ENCODE results near the gene MYADM.
A peak's percentile ranks its signal among the peaks of the same experiment; 100 is the strongest.

Gene MYADM

GRCh38 chr19:53885036-53885435 is 17.4 kb downstream of the MYADM start:
- no peak for DNase-seq (ENCODE audit: low spot score)

- no peak for DNase-seq (ENCODE audit: low spot score)
Observed at GRCh38 chr19:53892301-53892980, 24.8 kb downstream of the MYADM start.

- DNase-seq (ENCODE audit: low spot score), result no peak
Observed at GRCh38 chr19:53892981-53893325, 25.3 kb downstream of the MYADM start.

GRCh38 chr19:53894707-53895106 is 27.0 kb downstream of the MYADM start:
- DNase-seq (ENCODE audit: low spot score), result no peak

GRCh38 chr19:53896682-53897081 is 29.0 kb downstream of the MYADM start:
- DNase-seq (ENCODE audit: low spot score), result no peak

- no peak for DNase-seq (ENCODE audit: low spot score)
Observed at GRCh38 chr19:53897459-53897858, 29.8 kb downstream of the MYADM start.

- DNase-seq (ENCODE audit: low spot score), result no peak
Observed at GRCh38 chr19:53898166-53898565, 30.5 kb downstream of the MYADM start.

- DNase-seq (ENCODE audit: low spot score), result no peak
Observed at GRCh38 chr19:53898636-53899341, 31.1 kb downstream of the MYADM start.

- no peak for DNase-seq (ENCODE audit: low spot score)
Observed at GRCh38 chr19:53900191-53900860, 32.6 kb downstream of the MYADM start.

GRCh38 chr19:53903055-53903680 is 35.5 kb downstream of the MYADM start:
- DNase-seq (ENCODE audit: low spot score), result no peak

- DNase-seq (ENCODE audit: low spot score), result no peak
Observed at GRCh38 chr19:53904909-53905308, 37.2 kb downstream of the MYADM start.

GRCh38 chr19:53905787-53906186 is 38.1 kb downstream of the MYADM start:
- no peak for DNase-seq (ENCODE audit: low spot score)

GRCh38 chr19:53906211-53907192 is 38.8 kb downstream of the MYADM start:
- peak; percentile 37 for DNase-seq (ENCODE audit: low spot score)

GRCh38 chr19:53907193-53907581 is 39.5 kb downstream of the MYADM start:
- DNase-seq (ENCODE audit: low spot score), result peak; percentile 29

- DNase-seq (ENCODE audit: low spot score), result no peak
Observed at GRCh38 chr19:53907690-53908089, 40.0 kb downstream of the MYADM start.

GRCh38 chr19:53908106-53908934 is 40.6 kb downstream of the MYADM start:
- peak; percentile 89 for DNase-seq (ENCODE audit: low spot score)

GRCh38 chr19:53908935-53909415 is 41.3 kb downstream of the MYADM start, which contains the start of gene CACNG7:
Gene CACNG7 (plus strand): TSS chr19:53909278. CDS start chr19:53912832, 3,554 bp downstream.
- peak; percentile 50 for DNase-seq (ENCODE audit: low spot score)

GRCh38 chr19:53909471-53910169 is 41.9 kb downstream of the MYADM start:
- no peak for DNase-seq (ENCODE audit: low spot score)

GRCh38 chr19:53910170-53910518 is 42.5 kb downstream of the MYADM start:
- DNase-seq (ENCODE audit: low spot score), result no peak

- DNase-seq (ENCODE audit: low spot score), result no peak
Observed at GRCh38 chr19:53912653-53913052, 45.0 kb downstream of the MYADM start.

Measured in putamen (tissue), 1 donor.